ENCODE measurements around the gene CELF4.

The CELF4 gene
- long read RNA-seq = 0 reads

- Histone ChIP-seq H3K27me3 (ENCODE audit: insufficient read depth, poor library complexity, severe bottlenecking) (peaks cover 70% of the 10 kb centered on the region), H3K4me3 (replicated peaks; ENCODE audit: insufficient read depth, low read length) (no peak within 1 kb of the TSS), H3K27ac (replicated peaks) (no peak within 1 kb of the TSS)
- TF ChIP-seq, protein P1, sequence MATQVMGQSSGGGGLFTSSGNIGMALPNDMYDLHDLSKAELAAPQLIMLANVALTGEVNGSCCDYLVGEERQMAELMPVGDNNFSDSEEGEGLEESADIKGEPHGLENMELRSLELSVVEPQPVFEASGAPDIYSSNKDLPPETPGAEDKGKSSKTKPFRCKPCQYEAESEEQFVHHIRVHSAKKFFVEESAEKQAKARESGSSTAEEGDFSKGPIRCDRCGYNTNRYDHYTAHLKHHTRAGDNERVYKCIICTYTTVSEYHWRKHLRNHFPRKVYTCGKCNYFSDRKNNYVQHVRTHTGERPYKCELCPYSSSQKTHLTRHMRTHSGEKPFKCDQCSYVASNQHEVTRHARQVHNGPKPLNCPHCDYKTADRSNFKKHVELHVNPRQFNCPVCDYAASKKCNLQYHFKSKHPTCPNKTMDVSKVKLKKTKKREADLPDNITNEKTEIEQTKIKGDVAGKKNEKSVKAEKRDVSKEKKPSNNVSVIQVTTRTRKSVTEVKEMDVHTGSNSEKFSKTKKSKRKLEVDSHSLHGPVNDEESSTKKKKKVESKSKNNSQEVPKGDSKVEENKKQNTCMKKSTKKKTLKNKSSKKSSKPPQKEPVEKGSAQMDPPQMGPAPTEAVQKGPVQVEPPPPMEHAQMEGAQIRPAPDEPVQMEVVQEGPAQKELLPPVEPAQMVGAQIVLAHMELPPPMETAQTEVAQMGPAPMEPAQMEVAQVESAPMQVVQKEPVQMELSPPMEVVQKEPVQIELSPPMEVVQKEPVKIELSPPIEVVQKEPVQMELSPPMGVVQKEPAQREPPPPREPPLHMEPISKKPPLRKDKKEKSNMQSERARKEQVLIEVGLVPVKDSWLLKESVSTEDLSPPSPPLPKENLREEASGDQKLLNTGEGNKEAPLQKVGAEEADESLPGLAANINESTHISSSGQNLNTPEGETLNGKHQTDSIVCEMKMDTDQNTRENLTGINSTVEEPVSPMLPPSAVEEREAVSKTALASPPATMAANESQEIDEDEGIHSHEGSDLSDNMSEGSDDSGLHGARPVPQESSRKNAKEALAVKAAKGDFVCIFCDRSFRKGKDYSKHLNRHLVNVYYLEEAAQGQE (IDR thresholded peaks at IDR 0.05; ENCODE audit: insufficient replicate concordance, low read depth) = no peak
- TF ChIP-seq POLR2AphosphoS5 (IDR thresholded peaks at IDR 0.05; ENCODE audit: low read depth) (no peak), CTCF (IDR thresholded peaks at IDR 0.05; ENCODE audit: insufficient read depth, low read length) (no peak)
- no peak for DNase-seq (ENCODE audit: low read depth in 1 of 2, low spot score in 1 of 2)
These were observed at the start of gene CELF4 for GRCh38 chr18:37565101-37565976. TSS of gene CELF4 (minus strand) at chr18:37565798.

GRCh38 chr18:37613253-37613565 lies 47.6 kb upstream of the CELF4 start:
- DNase-seq (ENCODE audit: low read depth in 1 of 2, low spot score in 1 of 2) = no peak
- Histone ChIP-seq H3K27ac (replicated peaks) (no peak overlapping the region), H3K4me3 (replicated peaks; ENCODE audit: insufficient read depth, low read length) (no peak overlapping the region), H3K27me3 (ENCODE audit: insufficient read depth, poor library complexity, severe bottlenecking) (peaks cover 5% of the 10 kb centered on the region)
- no peak for TF ChIP-seq CTCF (IDR thresholded peaks at IDR 0.05; ENCODE audit: insufficient read depth, low read length)
- no peak for TF ChIP-seq SPI1 (IDR thresholded peaks at IDR 0.05; ENCODE audit: borderline replicate concordance, low read depth)
- TF ChIP-seq, protein P1 (IDR thresholded peaks at IDR 0.05; ENCODE audit: insufficient replicate concordance, low read depth) = no peak
- TF ChIP-seq POLR2AphosphoS5 (IDR thresholded peaks at IDR 0.05; ENCODE audit: low read depth) = no peak
- TF ChIP-seq GABPA (IDR thresholded peaks at IDR 0.05; ENCODE audit: low read depth) = no peak

DNA sequence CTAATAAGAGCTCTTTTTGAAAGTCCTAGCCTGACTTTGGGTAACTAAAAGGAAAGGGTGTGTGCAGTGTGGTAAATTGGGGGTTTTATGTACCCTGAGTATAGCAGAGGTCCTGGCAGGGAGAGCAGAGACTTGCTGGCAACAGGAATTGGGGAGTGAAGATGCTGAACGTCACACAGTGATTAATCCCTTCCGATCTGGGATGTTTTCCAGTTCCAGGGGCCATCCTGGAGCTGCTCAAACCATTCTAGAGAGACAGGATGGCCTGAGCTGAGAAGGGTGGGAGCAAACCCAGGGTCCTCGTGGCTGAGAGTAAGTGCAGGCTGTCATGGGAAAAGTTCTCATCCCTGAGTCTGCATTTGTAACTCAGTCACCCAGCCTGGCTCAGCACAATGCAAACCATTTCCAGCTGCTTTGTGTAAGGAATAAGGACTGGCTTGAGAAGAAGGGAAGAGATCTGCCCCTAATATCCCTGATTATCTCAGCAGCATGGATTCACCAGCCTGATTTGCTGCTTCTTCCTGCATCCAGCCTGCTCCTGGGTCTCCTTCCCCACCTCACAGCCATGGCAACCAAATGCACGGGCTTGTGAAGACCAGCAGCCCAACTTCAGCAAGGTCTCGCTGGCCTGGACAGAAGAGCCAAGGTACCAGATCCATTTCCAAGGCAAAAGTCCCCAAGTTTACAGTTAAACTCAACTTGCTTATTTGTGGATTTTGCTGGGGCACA lies 47.1 kb upstream of the CELF4 start:
- peaks cover 5% of the 10 kb centered on the region for H3K27me3 ChIP-seq (ENCODE audit: insufficient read depth, poor library complexity, severe bottlenecking)
- H3K4me3 ChIP-seq (replicated peaks; ENCODE audit: insufficient read depth, low read length) = no peak overlapping the region
- no peak for DNase-seq (ENCODE audit: low read depth in 1 of 2, low spot score in 1 of 2)
- TF ChIP-seq POLR2AphosphoS5 (IDR thresholded peaks at IDR 0.05; ENCODE audit: low read depth) (no peak), CTCF (IDR thresholded peaks at IDR 0.05; ENCODE audit: insufficient read depth, low read length) (no peak), GABPA (IDR thresholded peaks at IDR 0.05; ENCODE audit: low read depth) (no peak), SPI1 (IDR thresholded peaks at IDR 0.05; ENCODE audit: borderline replicate concordance, low read depth) (no peak)
- TF ChIP-seq, protein P1 (IDR thresholded peaks at IDR 0.05; ENCODE audit: insufficient replicate concordance, low read depth) = no peak
- no peak overlapping the region for H3K27ac ChIP-seq (replicated peaks)
